CD14-positive monocyte (primary cell): ENCODE measurements around the gene NHS. TPM values are rescaled to one million over a fixed set of nuclear protein-coding genes. Genes with fewer than 3 reads are reported as not detected.
A peak's percentile ranks its signal among the peaks of the same experiment; 100 is the strongest.

Source experiments
- DNase-seq, 3 donors: peaks; one replicate each; pipeline ENCODE4 v3.0.0-alpha.2; 2011 to 2022
- H2AFZ ChIP-seq: 2 replicates; pipeline ENCODE4 v1.6.0; 2012; ENCODE audit warnings: mild to moderate bottlenecking, low read depth, low read length, inconsistent platforms; ENCODE audit not compliant: insufficient read depth, poor library complexity, severe bottlenecking
- H3K27ac ChIP-seq, 2 donors: 1 replicate in 1 of 2; 2 replicates in 1 of 2; pipeline ENCODE4 v1.5.1; 2012 to 2013; ENCODE audit warnings: low read length in 2 of 2, control low read depth in 1 of 2, inconsistent platforms in 1 of 2, low read depth in 1 of 2, mild to moderate bottlenecking in 1 of 2
- H3K27me3 ChIP-seq, 2 donors: one replicate each; pipeline versions ENCODE4 v1.6.0 to v1.6.1; 2011 to 2013; ENCODE audit warnings: low read length in 2 of 2; ENCODE audit not compliant: control insufficient read depth in 2 of 2, insufficient read depth in 2 of 2
- H3K36me3 ChIP-seq, 2 donors: replicated peaks in 1 of 2; 1 replicate in 1 of 2; 2 replicates in 1 of 2; pipeline versions ENCODE4 v1.5.1 to v1.6.1; 2012 to 2013; ENCODE audit warnings: low read length in 2 of 2, control low read depth in 1 of 2, inconsistent platforms in 1 of 2, mild to moderate bottlenecking in 1 of 2; ENCODE audit not compliant: insufficient read depth in 2 of 2, control insufficient read depth in 1 of 2
- H3K4me1 ChIP-seq, 2 donors: 1 replicate in 1 of 2; 2 replicates in 1 of 2; pipeline versions ENCODE4 v1.5.1 to v1.6.1; 2012 to 2013; ENCODE audit warnings: low read length in 2 of 2, control low read depth in 1 of 2, inconsistent platforms in 1 of 2, mild to moderate bottlenecking in 1 of 2, moderate library complexity in 1 of 2; ENCODE audit not compliant: insufficient read depth in 2 of 2, control insufficient read depth in 1 of 2
- H3K4me2 ChIP-seq: replicated peaks from 2 replicates; pipeline ENCODE3; 2012; ENCODE audit warnings: low read length, moderate library complexity, mild to moderate bottlenecking; ENCODE audit not compliant: poor library complexity, severe bottlenecking; ENCODE audit errors: extremely low read depth
- H3K4me3 ChIP-seq, 3 experiments: fragments of 200-600 bp in 1 of 3; sonication (generic) in 1 of 3; replicated peaks in 1 of 3; 1 replicate in 2 of 3; 2 replicates in 1 of 3; pipeline ENCODE4 v1.5.1; 2011 to 2013; ENCODE audit warnings: low read length in 3 of 3, mild to moderate bottlenecking in 3 of 3, control low read depth in 2 of 3, low read depth in 2 of 3, inconsistent platforms in 1 of 3, moderate library complexity in 1 of 3
- H3K79me2 ChIP-seq: 2 replicates; pipeline ENCODE4 v1.6.0; 2012; ENCODE audit warnings: mild to moderate bottlenecking, control low read depth, inconsistent platforms, low read length, moderate library complexity; ENCODE audit not compliant: insufficient read depth
- H3K9ac ChIP-seq: 2 replicates; pipeline ENCODE4 v1.6.0; 2017; ENCODE audit warnings: low read length, mild to moderate bottlenecking; ENCODE audit not compliant: insufficient read depth, poor library complexity, severe bottlenecking
- H3K9me3 ChIP-seq, 2 donors: replicated peaks in 1 of 2; 1 replicate in 1 of 2; 2 replicates in 1 of 2; pipeline versions ENCODE4 v1.5.1 to v1.6.1; 2012 to 2013; ENCODE audit warnings: low read length in 2 of 2, control low read depth in 1 of 2; ENCODE audit not compliant: control insufficient read depth in 1 of 2, insufficient read depth in 1 of 2
- H4K20me1 ChIP-seq: 2 replicates; pipeline ENCODE4 v1.6.0; 2012; ENCODE audit warnings: mild to moderate bottlenecking, low read length, control low read depth, moderate library complexity; ENCODE audit not compliant: insufficient read depth
- H3K27ac Mint-ChIP-seq, 7 donors: one replicate each; pipeline ENCODE4 v1.8.0; 2020; ENCODE audit warnings: mild to moderate bottlenecking in 7 of 7, mixed read lengths in 7 of 7, moderate library complexity in 6 of 7, inconsistent platforms in 2 of 7
- H3K27me3 Mint-ChIP-seq, 3 donors: one replicate each; pipeline ENCODE4 v1.8.0; 2021 to 2022; ENCODE audit warnings: low read depth in 3 of 3, mild to moderate bottlenecking in 3 of 3, mixed read lengths in 3 of 3, moderate library complexity in 3 of 3, inconsistent platforms in 1 of 3
- H3K36me3 Mint-ChIP-seq, 2 donors: one replicate each; pipeline ENCODE4 v1.8.0; 2020; ENCODE audit warnings: mixed read lengths in 2 of 2, inconsistent platforms in 1 of 2, mild to moderate bottlenecking in 1 of 2
- H3K4me1 Mint-ChIP-seq: one replicate; pipeline ENCODE4 v1.8.0; 2020; ENCODE audit warnings: mild to moderate bottlenecking, mixed read lengths
- H3K4me3 Mint-ChIP-seq, 2 donors: one replicate each; pipeline ENCODE4 v1.8.0; 2020; ENCODE audit warnings: mild to moderate bottlenecking in 2 of 2, mixed read lengths in 2 of 2, moderate library complexity in 1 of 2
- H3K9me3 Mint-ChIP-seq, 7 donors: one replicate each; pipeline ENCODE4 v1.8.0; 2020 to 2022; ENCODE audit warnings: mixed read lengths in 7 of 7, mild to moderate bottlenecking in 6 of 7, moderate library complexity in 6 of 7, inconsistent platforms in 2 of 7
- CTCF ChIP-seq: fragments of 200-600 bp; IDR thresholded peaks from one replicate; pipeline ENCODE4 v1.8.0; 2022; ENCODE audit warnings: antibody characterized with exemption, mild to moderate bottlenecking
- WGBS: methylation state at CpG from one replicate; pipeline ENCODE4 v1.1.5; 2013; ENCODE audit warnings: missing lambda C conversion rate; ENCODE audit not compliant: insufficient coverage; 5-methylcytosine and 5-hydroxymethylcytosine counted together
- intact Hi-C, 2 donors: fragments of 100-400 bp; cut with micrococcal nuclease; formaldehyde crosslinking; loops; one replicate each; pipeline versions ENCODE4 v1.15.0 to v1.15.1; 2023
- polyA plus RNA-seq, 3 donors: library from polyadenylated mRNA; depleted of rRNA in 1 of 3; unstranded in 2 of 3; stranded (reverse) in 1 of 3; fragments of 300-500 nt in 2 of 3; fragments of >200 nt in 1 of 3; fragmentation: Illumina TruSeq in 2 of 3; gene quantifications; 1 replicate in 2 of 3; 2 replicates in 1 of 3; pipeline ENCODE4 v1.2.3, GENCODE V29; 2012 to 2021

NHS gene
- polyA plus RNA-seq, 3 donors, result 0.86 to 1.8 (median 1.3) TPM

- Mint-ChIP-seq H3K4me3 (no peak overlapping the region), H3K36me3 (no peaks in the 10 kb centered on the region), H3K27ac (no peak overlapping the region), H3K9me3 (peaks cover 0 to 7% (median 0%) of the 10 kb centered on the region in 7 donors), H3K27me3 (peaks cover 1 to 5% (median 3%) of the 10 kb centered on the region in 3 donors), H3K4me1 (no peaks in the 10 kb centered on the region)
- Histone ChIP-seq H3K4me2 (no peak overlapping the region), H2AFZ (no peak overlapping the region), H3K36me3 (no peaks in the 10 kb centered on the region), H3K27me3 (no peaks in the 10 kb centered on the region), H3K9ac (no peak overlapping the region), H3K27ac (no peak overlapping the region), H3K4me3 (no peak overlapping the region), H4K20me1 (no peaks in the 10 kb centered on the region), H3K4me1 (no peaks in the 10 kb centered on the region), H3K9me3 (no peaks in the 10 kb centered on the region), H3K79me2 (no peaks in the 10 kb centered on the region)
- DNase-seq, result no peak
- intact Hi-C loops, result no loop called here
- TF ChIP-seq CTCF, result no peak
- WGBS, result no CpG with 5 or more reads among the region's 3 CpGs
Observed at GRCh38 chrX:17359500-17359899, 15.5 kb upstream of the NHS start.

GRCh38 chrX:17361620-17362019 is 13.4 kb upstream of the NHS start:
- Histone ChIP-seq H3K36me3 (no peaks in the 10 kb centered on the region), H3K27me3 (peaks cover 2% of the 10 kb centered on the region in 2 donors), H3K9ac (no peak overlapping the region), H4K20me1 (no peaks in the 10 kb centered on the region), H3K4me2 (no peak overlapping the region), H3K4me1 (no peaks in the 10 kb centered on the region), H3K4me3 (no peak overlapping the region), H3K9me3 (no peaks in the 10 kb centered on the region), H3K27ac (no peak overlapping the region), H2AFZ (no peak overlapping the region), H3K79me2 (no peaks in the 10 kb centered on the region)
- Mint-ChIP-seq H3K27me3 (peaks cover 3 to 4% (median 3%) of the 10 kb centered on the region in 3 donors), H3K9me3 (peaks cover 0 to 7% (median 0%) of the 10 kb centered on the region in 7 donors), H3K4me3 (no peak overlapping the region), H3K27ac (peak overlapping the region in 1 of 7 donors; percentile 17), H3K36me3 (no peaks in the 10 kb centered on the region), H3K4me1 (no peaks in the 10 kb centered on the region)
- peak; percentile 8 for TF ChIP-seq CTCF
- intact Hi-C loops, result no loop called here
- WGBS, result 80% methylated on average over 1 of the region's 14 CpGs
- DNase-seq, result no peak
